Activated CD4-positive, alpha-beta memory T cell treated with anti-CD3 and anti-CD28 coated beads, Interleukin-2, amount 10 ng/mL, durations not matched to agents 7 days and 5 days (primary cell): ENCODE measurements around the gene PAX5. TPM values are rescaled to one million over a fixed set of nuclear protein-coding genes. Genes with fewer than 3 reads are reported as not detected.

Experiments
- CTCF ChIA-PET: fragments of 350-600 bp; sonication (Branson Sonifier 250); formaldehyde crosslinking; loops from one replicate; lab custom pipeline; 2021; ENCODE audit warnings: antibody characterized with exemption, inconsistent platforms; lab: Charles Lee
- POLR2A ChIA-PET: fragments of 350-600 bp; sonication (Branson Sonifier 250); formaldehyde crosslinking; loops from one replicate; lab custom pipeline; 2021; ENCODE audit warnings: antibody characterized with exemption; lab: Charles Lee
- DNase-seq: peaks from one replicate; pipeline ENCODE4 v3.0.0-alpha.2; 2020
- H3K27ac Mint-ChIP-seq: one replicate; pipeline ENCODE4 v1.8.0; 2021; ENCODE audit warnings: mild to moderate bottlenecking, mixed read lengths
- H3K27me3 Mint-ChIP-seq: one replicate; pipeline ENCODE4 v1.8.0; 2021; ENCODE audit warnings: mixed read lengths
- H3K36me3 Mint-ChIP-seq: one replicate; pipeline ENCODE4 v1.8.0; 2021; ENCODE audit warnings: low read depth, mixed read lengths
- H3K4me1 Mint-ChIP-seq: one replicate; pipeline ENCODE4 v1.8.0; 2021; ENCODE audit warnings: mixed read lengths
- H3K4me3 Mint-ChIP-seq: one replicate; pipeline ENCODE4 v1.8.0; 2021; ENCODE audit warnings: mild to moderate bottlenecking, mixed read lengths
- H3K9me3 Mint-ChIP-seq: one replicate; pipeline ENCODE4 v1.8.0; 2021; ENCODE audit warnings: mixed read lengths
- total RNA-seq, 2 experiments: library from RNA; stranded (reverse); gene quantifications; one replicate each; pipeline ENCODE4 v1.2.3, GENCODE V29; 2021

PAX5 gene
- total RNA-seq, 2 experiments from 2014 or later, result 0.05 to 0.15 TPM

GRCh38 chr9:37035648-37036370 lies 1.7 kb upstream of the PAX5 start:
- POLR2A ChIA-PET, result interaction anchor here (1.8 kb wide), 1 partner anchor 43 kb away, joined by 5 read pairs; no protein-coding TSS in a partner anchor
- CTCF ChIA-PET, result interaction anchor here (1.5 kb wide), 1 partner anchor 10 kb away, joined by 4 read pairs; no protein-coding TSS in a partner anchor
- H3K4me1 Mint-ChIP-seq, result peaks cover 40% of the 10 kb centered on the region
- peaks cover 93% of the 10 kb centered on the region for H3K27me3 Mint-ChIP-seq
- DNase-seq, result no peak
- H3K4me3 Mint-ChIP-seq, result peak overlapping the region; percentile 83
- H3K27ac Mint-ChIP-seq, result peak overlapping the region; percentile 32
- no peaks in the 10 kb centered on the region for H3K9me3 Mint-ChIP-seq
- H3K36me3 Mint-ChIP-seq, result peaks cover 12% of the 10 kb centered on the region

GRCh38 chr9:37034938-37035647 lies 1.0 kb upstream of the PAX5 start:
- Mint-ChIP-seq H3K36me3 (peaks cover 12% of the 10 kb centered on the region), H3K4me1 (peaks cover 47% of the 10 kb centered on the region), H3K9me3 (no peaks in the 10 kb centered on the region), H3K4me3 (peak overlapping the region; percentile 31), H3K27ac (no peak overlapping the region), H3K27me3 (peaks cover 94% of the 10 kb centered on the region)
- no peak for DNase-seq
- ChIA-PET POLR2A (no interaction called here), CTCF (interaction anchor here (1.5 kb wide), 1 partner anchor 9 kb away, joined by 4 read pairs; no protein-coding TSS in a partner anchor)

- peaks cover 95% of the 10 kb centered on the region for H3K27me3 Mint-ChIP-seq
- H3K36me3 Mint-ChIP-seq, result peaks cover 12% of the 10 kb centered on the region
- peak overlapping the region; percentile 27 for H3K4me3 Mint-ChIP-seq
- CTCF ChIA-PET, result interaction anchor here (0.6 to 1.5 kb wide), 5 partner anchors 8 to 412 kb away, joined by 3 to 5 read pairs (median 4); no protein-coding TSS in a partner anchor
- peak; percentile 32 for DNase-seq
- POLR2A ChIA-PET, result interaction anchor here (0.8 kb wide), 1 partner anchor 10 kb away, joined by 3 read pairs; no protein-coding TSS in a partner anchor
- H3K4me1 Mint-ChIP-seq, result peaks cover 54% of the 10 kb centered on the region
- H3K9me3 Mint-ChIP-seq, result no peaks in the 10 kb centered on the region
- H3K27ac Mint-ChIP-seq, result no peak overlapping the region
Measured at GRCh38 chr9:37034305-37034937, 353 bp upstream of the PAX5 start.

DNA sequence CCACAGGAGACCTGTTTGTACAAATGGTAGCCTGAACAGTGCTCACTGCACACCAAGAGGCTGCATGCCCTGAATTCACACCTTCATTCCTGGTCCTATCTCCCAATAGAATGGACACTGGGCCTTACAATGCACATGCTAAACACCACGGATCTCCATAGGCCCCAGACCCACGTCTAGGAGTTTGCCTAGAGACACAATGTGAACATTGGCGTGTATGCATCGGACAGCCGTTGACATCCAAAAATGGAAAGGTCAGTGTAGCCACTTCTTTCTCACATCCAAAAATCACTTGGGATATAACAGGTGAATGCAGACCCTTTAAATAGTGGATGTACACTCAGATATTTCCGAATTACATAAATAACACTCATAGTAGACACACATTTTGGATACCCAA lies 927 bp downstream of the PAX5 start:
- Mint-ChIP-seq H3K27me3 (peaks cover 95% of the 10 kb centered on the region), H3K27ac (no peak overlapping the region), H3K4me3 (peak overlapping the region; percentile 30), H3K4me1 (peaks cover 59% of the 10 kb centered on the region), H3K9me3 (no peaks in the 10 kb centered on the region), H3K36me3 (peaks cover 12% of the 10 kb centered on the region)
- ChIA-PET POLR2A (no interaction called here), CTCF (no interaction called here)
- DNase-seq, result no peak

DNA sequence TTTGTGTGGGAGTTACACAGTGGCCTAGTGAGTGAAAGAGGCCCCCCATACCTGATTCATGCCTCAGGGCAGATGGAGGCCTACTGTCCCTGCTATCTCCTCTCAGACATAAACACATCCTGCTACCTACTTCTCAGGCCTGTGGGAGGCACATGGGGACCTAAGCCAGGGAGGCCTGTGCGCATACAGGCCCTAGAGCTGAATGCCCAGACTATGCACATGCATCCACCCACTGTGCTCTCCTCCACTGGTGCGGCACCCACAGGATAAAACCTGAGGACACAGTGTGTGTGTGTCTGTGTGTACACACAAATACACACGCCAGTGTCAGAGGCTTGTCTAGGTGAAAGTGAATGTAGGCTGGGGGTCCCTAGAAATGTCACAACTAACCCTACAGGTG lies 1.4 kb downstream of the PAX5 start:
- Mint-ChIP-seq H3K27me3 (peaks cover 95% of the 10 kb centered on the region), H3K4me3 (no peak overlapping the region), H3K27ac (no peak overlapping the region), H3K4me1 (peaks cover 58% of the 10 kb centered on the region), H3K36me3 (peaks cover 14% of the 10 kb centered on the region), H3K9me3 (no peaks in the 10 kb centered on the region)
- ChIA-PET POLR2A (interaction anchor here (0.5 kb wide), 1 partner anchor 802 kb away, joined by 3 read pairs; no protein-coding TSS in a partner anchor), CTCF (no interaction called here)
- DNase-seq, result no peak

GRCh38 chr9:37031902-37032301 lies 2.2 kb downstream of the PAX5 start:
- H3K27ac Mint-ChIP-seq, result no peak overlapping the region
- H3K4me3 Mint-ChIP-seq, result no peak overlapping the region
- peaks cover 54% of the 10 kb centered on the region for H3K4me1 Mint-ChIP-seq
- H3K9me3 Mint-ChIP-seq, result no peaks in the 10 kb centered on the region
- no peak for DNase-seq
- POLR2A ChIA-PET, result no interaction called here
- H3K27me3 Mint-ChIP-seq, result peaks cover 94% of the 10 kb centered on the region
- CTCF ChIA-PET, result no interaction called here
- peaks cover 11% of the 10 kb centered on the region for H3K36me3 Mint-ChIP-seq

DNA sequence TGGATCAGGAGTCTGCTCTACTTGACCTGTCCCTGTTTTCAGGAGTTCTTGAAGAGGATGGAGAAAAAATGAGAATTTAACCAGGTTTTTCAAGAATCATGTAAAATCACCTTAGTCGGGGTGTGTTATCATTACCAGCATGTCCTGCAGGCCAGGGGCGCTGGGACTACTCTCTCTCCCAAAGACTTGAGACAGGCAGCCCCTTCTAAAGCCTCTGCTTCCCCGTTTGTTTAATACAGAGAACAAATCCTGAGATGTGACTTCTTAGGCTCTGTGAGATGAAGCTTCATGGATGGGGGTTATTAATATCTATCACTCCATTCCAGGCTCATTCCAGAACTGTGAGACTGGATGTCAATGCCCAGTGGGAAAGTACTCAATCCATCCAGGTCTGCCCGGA lies 3.0 kb downstream of the PAX5 start:
- Mint-ChIP-seq H3K36me3 (peaks cover 7% of the 10 kb centered on the region), H3K4me3 (no peak overlapping the region), H3K27ac (no peak overlapping the region), H3K9me3 (no peaks in the 10 kb centered on the region), H3K27me3 (peaks cover 93% of the 10 kb centered on the region), H3K4me1 (peaks cover 52% of the 10 kb centered on the region)
- ChIA-PET CTCF (no interaction called here), POLR2A (no interaction called here)
- DNase-seq, result no peak

GRCh38 chr9:37030611-37030939 lies 3.5 kb downstream of the PAX5 start:
- no peak for DNase-seq
- peaks cover 53% of the 10 kb centered on the region for H3K4me1 Mint-ChIP-seq
- peaks cover 3% of the 10 kb centered on the region for H3K36me3 Mint-ChIP-seq

DNA sequence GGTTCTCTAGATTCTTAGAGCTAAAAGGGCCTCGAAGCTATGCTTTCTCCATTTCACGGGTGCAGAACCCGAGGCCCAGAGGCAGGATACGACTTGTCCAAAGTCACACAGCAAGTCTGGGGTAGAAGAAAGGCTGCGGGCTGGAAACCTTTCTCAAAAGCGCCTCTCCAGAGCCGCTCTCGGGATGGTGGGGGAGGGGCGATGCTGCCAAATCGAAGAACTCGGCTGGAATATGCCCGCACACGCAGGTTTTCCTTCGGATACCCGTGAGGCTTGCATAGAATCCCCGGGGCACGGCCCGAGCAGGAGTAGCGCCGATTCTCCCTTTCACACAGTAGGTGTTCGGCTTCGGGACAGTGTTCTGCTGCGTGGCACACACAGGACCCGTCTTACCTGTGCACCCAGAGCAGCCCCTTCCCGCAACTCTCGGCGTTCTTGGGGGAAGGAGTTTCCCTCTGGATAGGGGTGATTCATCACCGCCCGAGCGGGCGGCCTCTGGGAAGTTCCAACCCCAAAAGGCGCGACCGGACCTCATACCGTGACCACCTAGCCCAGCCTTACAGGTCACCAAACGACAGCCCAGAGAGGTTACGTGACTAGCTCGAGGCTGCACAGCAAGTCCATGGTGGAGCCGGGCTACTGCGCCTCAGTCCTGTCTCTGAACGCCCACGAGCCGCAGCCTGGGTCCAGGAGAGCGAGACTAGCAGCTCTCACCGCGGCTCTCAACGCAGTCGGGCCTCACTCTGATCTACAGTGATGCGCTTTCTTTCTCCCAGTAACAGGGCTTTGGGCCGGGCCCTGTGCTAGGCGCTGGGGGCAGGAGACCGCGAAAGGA lies 4.1 kb downstream of the PAX5 start:
- ChIA-PET CTCF (no interaction called here), POLR2A (no interaction called here)
- peaks cover 51% of the 10 kb centered on the region for H3K4me1 Mint-ChIP-seq
- H3K27me3 Mint-ChIP-seq, result peaks cover 94% of the 10 kb centered on the region
- peaks cover 3% of the 10 kb centered on the region for H3K36me3 Mint-ChIP-seq
- H3K4me3 Mint-ChIP-seq, result no peak overlapping the region
- DNase-seq, result no peak
- H3K9me3 Mint-ChIP-seq, result no peaks in the 10 kb centered on the region
- H3K27ac Mint-ChIP-seq, result no peak overlapping the region

More at GRCh38 chr9:37030611-37030939, 3.5 kb downstream of the PAX5 start:
- no peak overlapping the region for H3K4me3 Mint-ChIP-seq
- CTCF ChIA-PET, result no interaction called here
- no peak overlapping the region for H3K27ac Mint-ChIP-seq
- H3K27me3 Mint-ChIP-seq, result peaks cover 94% of the 10 kb centered on the region
- POLR2A ChIA-PET, result no interaction called here
- H3K9me3 Mint-ChIP-seq, result no peaks in the 10 kb centered on the region

GRCh38 chr9:37029304-37029775 lies 4.7 kb downstream of the PAX5 start:
- H3K27me3 Mint-ChIP-seq, result peaks cover 95% of the 10 kb centered on the region
- DNase-seq, result no peak
- H3K27ac Mint-ChIP-seq, result no peak overlapping the region
- ChIA-PET CTCF (no interaction called here), POLR2A (no interaction called here)
- no peak overlapping the region for H3K4me3 Mint-ChIP-seq
- peaks cover 3% of the 10 kb centered on the region for H3K36me3 Mint-ChIP-seq
- no peaks in the 10 kb centered on the region for H3K9me3 Mint-ChIP-seq
- peaks cover 46% of the 10 kb centered on the region for H3K4me1 Mint-ChIP-seq

DNA sequence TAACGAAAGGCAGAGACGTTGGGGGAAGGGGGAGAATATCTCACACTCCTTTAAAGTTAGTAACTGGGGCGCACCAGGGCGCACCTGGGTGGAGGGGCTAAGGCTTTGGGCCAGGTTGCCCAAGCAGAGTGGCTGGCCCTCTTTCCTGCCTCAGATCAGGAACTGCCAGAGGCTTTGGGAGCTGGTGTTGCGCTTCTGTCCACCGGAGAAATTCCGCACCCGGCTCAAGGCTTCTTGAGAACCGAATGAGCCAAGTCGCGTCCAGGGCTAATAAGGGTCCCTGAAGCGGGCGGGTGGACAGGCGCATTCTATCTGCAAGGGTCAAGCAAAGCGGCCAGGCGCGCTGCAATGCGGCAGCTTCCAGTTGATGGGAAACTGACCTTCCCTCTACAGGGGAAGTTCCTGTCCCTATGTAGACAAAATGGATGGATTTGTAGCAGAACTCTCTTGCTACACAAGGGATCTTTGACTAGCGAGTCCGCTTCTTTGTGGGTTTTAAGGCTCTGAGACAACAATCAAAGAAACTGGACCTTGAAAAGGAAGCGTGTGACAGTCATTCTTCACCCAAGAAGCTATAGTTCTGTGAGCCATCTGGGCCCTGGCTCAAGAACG lies 5.5 kb downstream of the PAX5 start:
- Mint-ChIP-seq H3K4me3 (no peak overlapping the region), H3K36me3 (peaks cover 3% of the 10 kb centered on the region), H3K27ac (no peak overlapping the region), H3K27me3 (peaks cover 95% of the 10 kb centered on the region), H3K9me3 (no peaks in the 10 kb centered on the region), H3K4me1 (peaks cover 42% of the 10 kb centered on the region)
- CTCF ChIA-PET, result no interaction called here
- DNase-seq, result no peak
- POLR2A ChIA-PET, result interaction anchor here (1.2 kb wide), 1 partner anchor 9 kb away, joined by 5 read pairs; no protein-coding TSS in a partner anchor
